GM13976 (cell line): ENCODE data around the gene GCC1.

Experiments
- DNase-seq: peaks from one replicate; pipeline ENCODE4 v3.0.0; 2012; ENCODE audit warnings: low spot score
- in situ Hi-C: fragments of 300-500 bp; cut with MboI; formaldehyde crosslinking; loops from one replicate; pipeline ENCODE4 v1.12.0; 2022; ENCODE audit warnings: low sequenced_read_pairs, mixed read lengths, inconsistent platforms; ENCODE audit not compliant: unreplicated experiment
- TF ChIP-seq, protein P1 (sequence below): IDR thresholded peaks from 2 replicates; pipeline ENCODE4 v1.5.1; 2012; ENCODE audit warnings: borderline replicate concordance, mild to moderate bottlenecking; ENCODE audit not compliant: insufficient read depth; ENCODE audit errors: extremely low read depth, missing control alignments, control extremely low read depth

GCC1 gene

GRCh38 chr7:127608446-127608845, 23.1 kb upstream of the GCC1 start:
- DNase-seq, result no peak
- in situ Hi-C loops, result no loop called here

GRCh38 chr7:127600885-127601284, 15.5 kb upstream of the GCC1 start:
- TF ChIP-seq, protein P1, sequence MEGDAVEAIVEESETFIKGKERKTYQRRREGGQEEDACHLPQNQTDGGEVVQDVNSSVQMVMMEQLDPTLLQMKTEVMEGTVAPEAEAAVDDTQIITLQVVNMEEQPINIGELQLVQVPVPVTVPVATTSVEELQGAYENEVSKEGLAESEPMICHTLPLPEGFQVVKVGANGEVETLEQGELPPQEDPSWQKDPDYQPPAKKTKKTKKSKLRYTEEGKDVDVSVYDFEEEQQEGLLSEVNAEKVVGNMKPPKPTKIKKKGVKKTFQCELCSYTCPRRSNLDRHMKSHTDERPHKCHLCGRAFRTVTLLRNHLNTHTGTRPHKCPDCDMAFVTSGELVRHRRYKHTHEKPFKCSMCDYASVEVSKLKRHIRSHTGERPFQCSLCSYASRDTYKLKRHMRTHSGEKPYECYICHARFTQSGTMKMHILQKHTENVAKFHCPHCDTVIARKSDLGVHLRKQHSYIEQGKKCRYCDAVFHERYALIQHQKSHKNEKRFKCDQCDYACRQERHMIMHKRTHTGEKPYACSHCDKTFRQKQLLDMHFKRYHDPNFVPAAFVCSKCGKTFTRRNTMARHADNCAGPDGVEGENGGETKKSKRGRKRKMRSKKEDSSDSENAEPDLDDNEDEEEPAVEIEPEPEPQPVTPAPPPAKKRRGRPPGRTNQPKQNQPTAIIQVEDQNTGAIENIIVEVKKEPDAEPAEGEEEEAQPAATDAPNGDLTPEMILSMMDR, result no peak
- DNase-seq, result no peak
- in situ Hi-C loops, result no loop called here

More at GRCh38 chr7:127608446-127608845, 23.1 kb upstream of the GCC1 start:
- TF ChIP-seq, protein P1, result no peak

DNA sequence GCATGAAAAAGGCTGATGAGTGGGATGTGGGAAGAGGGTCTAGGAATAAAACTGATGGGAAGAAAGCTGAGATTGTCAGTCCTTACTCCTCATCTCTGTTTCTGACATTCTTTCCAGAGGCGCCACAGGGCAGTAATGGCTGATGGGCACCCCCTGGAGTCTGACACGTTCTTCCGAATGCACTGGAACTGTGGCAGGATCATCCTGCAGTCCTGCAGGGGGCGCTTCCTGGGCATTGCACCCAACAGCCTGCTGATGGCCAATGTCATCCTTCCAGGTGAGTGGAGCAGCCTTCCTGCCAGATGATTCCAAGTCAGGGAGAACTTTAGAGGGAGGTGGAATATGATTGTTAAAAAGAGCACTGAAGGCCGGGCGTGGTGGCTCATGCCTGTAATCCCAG, 12.9 kb upstream of the GCC1 start:
- TF ChIP-seq, protein P1, result peak; percentile 14
- in situ Hi-C loops, result no loop called here
- no peak for DNase-seq

- DNase-seq, result no peak
- in situ Hi-C loops, result no loop called here
- TF ChIP-seq, protein P1, result no peak
Measured at GRCh38 chr7:127595737-127596136, 10.3 kb upstream of the GCC1 start.

DNA sequence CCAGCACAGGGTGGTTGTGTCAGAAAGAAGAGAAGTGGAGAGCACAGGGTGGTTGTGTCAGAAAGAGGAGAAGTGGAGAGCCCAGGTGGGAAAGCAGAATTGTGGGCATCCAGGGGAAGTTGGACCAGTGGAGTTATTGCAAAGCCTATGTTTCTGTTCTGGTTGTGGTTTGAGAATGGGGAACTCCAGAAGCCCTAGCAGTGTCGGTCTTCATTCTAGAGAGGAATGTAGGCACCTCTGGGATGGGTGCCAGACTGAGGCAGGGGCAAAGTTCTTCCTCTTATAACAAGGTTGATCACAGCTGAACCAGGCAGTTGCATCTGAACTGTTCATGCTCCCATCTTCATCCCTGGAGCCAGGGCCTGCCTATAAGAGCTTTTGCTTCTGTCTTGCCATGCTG, 9.1 kb upstream of the GCC1 start:
- TF ChIP-seq, protein P1, result no peak
- in situ Hi-C loops, result no loop called here
- no peak for DNase-seq

- in situ Hi-C loops, result no loop called here
- no peak for DNase-seq
- TF ChIP-seq, protein P1, result no peak
Measured at GRCh38 chr7:127592550-127592949, 7.2 kb upstream of the GCC1 start.

- in situ Hi-C loops, result no loop called here
- DNase-seq, result no peak
- TF ChIP-seq, protein P1, result no peak
Measured at GRCh38 chr7:127591591-127591990, 6.2 kb upstream of the GCC1 start.
